Osteoblast (primary cell): ENCODE measurements around the gene JPH2. TPM values are rescaled to one million over a fixed set of nuclear protein-coding genes. Genes with fewer than 3 reads are reported as not detected.

Experiments used
- DNase-seq: peaks from one replicate; pipeline ENCODE4 v3.0.0; 2011; ENCODE audit warnings: low spot score, mixed read lengths; ENCODE audit not compliant: insufficient read length; ENCODE audit errors: missing footprints
- H2AFZ ChIP-seq: 2 replicates; pipeline ENCODE4 v1.6.0; 2011; ENCODE audit warnings: mild to moderate bottlenecking, low read length
- H3K27ac ChIP-seq: 2 replicates; pipeline ENCODE4 v1.5.1; 2011; ENCODE audit warnings: mild to moderate bottlenecking, low read depth, low read length, moderate library complexity
- H3K27me3 ChIP-seq: 2 replicates; pipeline ENCODE4 v1.6.0; 2012; ENCODE audit warnings: mild to moderate bottlenecking, control low read depth, inconsistent platforms, low read length, moderate library complexity; ENCODE audit not compliant: insufficient read depth
- H3K36me3 ChIP-seq: 2 replicates; pipeline ENCODE4 v1.5.1; 2011; ENCODE audit warnings: mild to moderate bottlenecking, low read length, control low read depth, moderate library complexity; ENCODE audit not compliant: insufficient read depth
- H3K4me1 ChIP-seq: 2 replicates; pipeline ENCODE4 v1.5.1; 2011; ENCODE audit warnings: mild to moderate bottlenecking, low read length, control low read depth, moderate library complexity; ENCODE audit not compliant: insufficient read depth
- H3K4me2 ChIP-seq: 2 replicates; pipeline ENCODE4 v1.6.0; 2011; ENCODE audit warnings: mild to moderate bottlenecking, low read length; ENCODE audit not compliant: insufficient read depth
- H3K4me3 ChIP-seq: fragments of 200-600 bp; sonication (generic); 3 replicates; pipeline ENCODE4 v1.5.1; 2012; ENCODE audit warnings: mild to moderate bottlenecking, low read length, inconsistent platforms; ENCODE audit not compliant: insufficient read depth
- H3K79me2 ChIP-seq: 2 replicates; pipeline ENCODE4 v1.6.0; 2012; ENCODE audit warnings: mild to moderate bottlenecking, low read length, control low read depth, inconsistent platforms; ENCODE audit not compliant: insufficient read depth
- H3K9me3 ChIP-seq: 2 replicates; pipeline ENCODE4 v1.5.1; 2011; ENCODE audit warnings: low read depth, low read length, control low read depth
- H4K20me1 ChIP-seq: 2 replicates; pipeline ENCODE4 v1.6.0; 2012; ENCODE audit warnings: mild to moderate bottlenecking, low read length, control low read depth; ENCODE audit not compliant: insufficient read depth
- CTCF ChIP-seq: IDR thresholded peaks from 2 replicates; pipeline ENCODE4 v1.5.1; 2011; ENCODE audit warnings: mild to moderate bottlenecking, low read depth, low read length, moderate library complexity; ENCODE audit errors: extremely low read depth
- total RNA-seq: library from RNA; depleted of rRNA; stranded (reverse); fragments of >200 nt; gene quantifications from 2 replicates; pipeline ENCODE4 v1.2.3, GENCODE V29; 2012

Gene JPH2
- total RNA-seq, 1 donor, result 2.2 TPM

- no peak overlapping the region for H3K4me2 ChIP-seq
Observed at GRCh38 chr20:44186201-44186600, 787 bp downstream of the JPH2 start.

GRCh38 chr20:44185574-44185973, 1.4 kb downstream of the JPH2 start:
- Histone ChIP-seq H2AFZ (no peak overlapping the region), H3K27ac (no peak overlapping the region), H3K4me1 (peaks cover 15% of the 10 kb centered on the region), H3K4me3 (no peak overlapping the region), H3K79me2 (no peaks in the 10 kb centered on the region), H3K9me3 (no peaks in the 10 kb centered on the region), H4K20me1 (no peaks in the 10 kb centered on the region), H3K36me3 (no peaks in the 10 kb centered on the region), H3K27me3 (no peaks in the 10 kb centered on the region), H3K4me2 (no peak overlapping the region)
- no peak for DNase-seq
- TF ChIP-seq CTCF, result no peak

More at GRCh38 chr20:44186201-44186600, 787 bp downstream of the JPH2 start:
- peaks cover 15% of the 10 kb centered on the region for H3K4me1 ChIP-seq
- H3K36me3 ChIP-seq, result no peaks in the 10 kb centered on the region
- H3K27ac ChIP-seq, result no peak overlapping the region
- no peak for DNase-seq
- no peak overlapping the region for H3K4me3 ChIP-seq
- no peaks in the 10 kb centered on the region for H4K20me1 ChIP-seq
- TF ChIP-seq CTCF, result no peak
- no peaks in the 10 kb centered on the region for H3K79me2 ChIP-seq
- no peak overlapping the region for H2AFZ ChIP-seq
- H3K27me3 ChIP-seq, result no peaks in the 10 kb centered on the region
- no peaks in the 10 kb centered on the region for H3K9me3 ChIP-seq

- Histone ChIP-seq H3K4me3 (no peak overlapping the region), H3K27ac (no peak overlapping the region), H3K36me3 (no peaks in the 10 kb centered on the region), H3K27me3 (no peaks in the 10 kb centered on the region), H3K4me2 (no peak overlapping the region), H3K4me1 (peaks cover 15% of the 10 kb centered on the region), H2AFZ (no peak overlapping the region), H4K20me1 (no peaks in the 10 kb centered on the region), H3K9me3 (no peaks in the 10 kb centered on the region), H3K79me2 (no peaks in the 10 kb centered on the region)
- no peak for DNase-seq
- no peak for TF ChIP-seq CTCF
Observed at GRCh38 chr20:44183282-44183681, 3.7 kb downstream of the JPH2 start.

GRCh38 chr20:44182863-44183262, 4.1 kb downstream of the JPH2 start:
- no peak for TF ChIP-seq CTCF
- no peak for DNase-seq
- Histone ChIP-seq H2AFZ (no peak overlapping the region), H3K9me3 (no peaks in the 10 kb centered on the region), H3K4me3 (no peak overlapping the region), H3K27ac (no peak overlapping the region), H3K27me3 (no peaks in the 10 kb centered on the region), H3K4me2 (no peak overlapping the region), H4K20me1 (no peaks in the 10 kb centered on the region), H3K79me2 (no peaks in the 10 kb centered on the region), H3K36me3 (no peaks in the 10 kb centered on the region), H3K4me1 (peaks cover 11% of the 10 kb centered on the region)
